Hematopoietic multipotent progenitor cell treated with erythropoietin and hydrocortisone succinate and interleukin-3 and kit ligand, for 17 days (in vitro differentiated cells): Measurements from ENCODE around the gene TMEM170B.
"Not testable (repeated sequence)": the region's sequence is repeated elsewhere in the genome, so short reads cannot be mapped to it uniquely, and the experiment has no call there.

Source experiments
- DNase-seq: peaks from one replicate; pipeline ENCODE4 v3.0.0-alpha.2; 2015; ENCODE audit warnings: low spot score

Gene TMEM170B

GRCh38 chr6:11528996-11529395, 8.6 kb upstream of the TMEM170B start:
- no peak for DNase-seq

- DNase-seq, result no peak
Measured at GRCh38 chr6:11532097-11532496, 5.5 kb upstream of the TMEM170B start.

DNA sequence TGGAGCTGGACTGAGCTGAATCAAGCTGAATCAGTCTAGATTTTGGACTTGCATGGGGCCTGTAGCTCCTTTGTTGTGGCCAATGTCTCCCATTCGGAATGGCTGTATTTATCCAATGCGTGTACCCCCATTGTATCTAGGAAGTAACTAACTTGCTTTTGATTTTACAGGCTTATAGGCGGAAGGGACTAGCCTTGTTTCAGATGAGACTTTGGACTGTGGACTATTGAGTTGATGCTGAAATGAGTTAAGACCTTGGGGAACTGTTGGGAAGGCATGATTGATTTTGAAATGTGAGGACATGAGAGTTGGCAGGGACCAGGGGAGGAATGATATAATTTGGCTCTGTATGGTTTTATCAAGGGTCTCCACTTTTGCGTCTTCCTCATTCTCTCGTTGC, 3.0 kb upstream of the TMEM170B start:
- no peak for DNase-seq

DNA sequence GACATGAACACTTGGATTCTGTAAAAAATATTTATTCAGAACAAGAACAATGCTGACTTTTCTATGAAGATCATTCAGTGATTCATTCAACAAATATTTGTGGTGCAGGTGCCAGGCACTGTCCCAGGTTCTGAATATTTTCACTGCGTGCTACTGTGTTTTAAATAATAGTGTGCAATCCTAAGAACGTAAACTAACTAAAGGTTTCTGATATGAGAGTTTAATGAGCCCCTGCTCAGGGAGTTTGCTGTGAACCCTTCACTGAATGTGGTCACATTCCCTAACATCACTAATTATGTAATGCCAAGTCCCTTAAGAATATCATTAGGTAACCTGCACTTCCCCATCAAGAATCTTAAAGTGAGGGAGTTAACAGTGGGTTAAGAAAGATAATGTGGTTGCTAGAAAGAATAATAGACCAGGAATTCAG, 1.7 kb upstream of the TMEM170B start:
- DNase-seq, result no peak

DNA sequence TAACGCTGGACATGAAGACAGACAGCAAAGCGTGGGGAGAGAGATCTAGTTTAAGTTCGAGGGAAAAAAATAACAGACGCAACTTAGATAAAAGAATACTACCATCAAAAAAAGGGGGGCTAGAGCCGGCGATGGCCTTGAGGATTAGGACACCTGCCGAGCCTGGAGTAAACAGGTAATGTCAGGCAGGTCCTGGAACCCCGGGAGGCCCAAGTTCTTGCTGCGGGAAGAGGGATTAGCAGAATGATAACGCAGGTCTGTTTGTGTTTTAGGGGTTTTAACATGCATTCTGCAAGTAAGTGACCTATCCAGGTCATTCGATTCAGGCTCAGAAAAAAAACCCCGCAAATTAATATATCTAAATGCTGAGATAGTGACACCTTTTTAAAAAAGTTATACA, 754 bp upstream of the TMEM170B start:
- DNase-seq, result no peak

- DNase-seq, result no peak
Measured at GRCh38 chr6:11538052-11538818, 686 bp downstream of the TMEM170B start.

DNA sequence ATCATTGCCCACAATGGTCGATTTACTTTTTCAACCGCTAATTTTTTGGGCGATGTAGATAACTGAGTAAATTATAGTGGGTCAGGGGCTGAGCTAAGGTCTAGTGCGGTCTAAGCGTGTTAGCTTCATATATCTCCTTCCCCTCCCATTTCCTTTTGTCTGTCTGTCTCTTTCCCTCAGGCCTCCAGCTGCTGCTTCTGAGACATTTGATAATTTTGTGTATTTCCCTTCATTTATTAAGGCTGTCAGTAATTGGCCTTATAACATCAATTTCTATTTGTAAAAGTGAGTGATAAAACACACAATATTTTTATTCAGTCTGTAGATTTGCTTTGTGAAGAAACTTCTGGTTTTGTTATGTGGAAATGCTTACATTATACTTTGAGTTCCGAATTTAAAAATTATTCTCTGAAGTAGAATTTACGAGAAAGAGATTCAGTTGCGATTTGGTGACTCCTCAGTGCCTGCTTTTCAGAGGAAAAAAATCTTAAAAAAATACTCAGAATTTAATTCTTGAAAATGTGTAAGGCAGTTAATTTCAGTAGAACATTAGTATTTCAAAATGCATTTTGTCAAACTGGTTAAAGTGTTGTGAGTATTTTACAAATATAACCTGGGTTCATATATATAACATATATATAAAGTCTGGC, 1.4 kb downstream of the TMEM170B start:
- no peak for DNase-seq

- DNase-seq, result no peak
Measured at GRCh38 chr6:11542863-11543262, 5.3 kb downstream of the TMEM170B start.

DNA sequence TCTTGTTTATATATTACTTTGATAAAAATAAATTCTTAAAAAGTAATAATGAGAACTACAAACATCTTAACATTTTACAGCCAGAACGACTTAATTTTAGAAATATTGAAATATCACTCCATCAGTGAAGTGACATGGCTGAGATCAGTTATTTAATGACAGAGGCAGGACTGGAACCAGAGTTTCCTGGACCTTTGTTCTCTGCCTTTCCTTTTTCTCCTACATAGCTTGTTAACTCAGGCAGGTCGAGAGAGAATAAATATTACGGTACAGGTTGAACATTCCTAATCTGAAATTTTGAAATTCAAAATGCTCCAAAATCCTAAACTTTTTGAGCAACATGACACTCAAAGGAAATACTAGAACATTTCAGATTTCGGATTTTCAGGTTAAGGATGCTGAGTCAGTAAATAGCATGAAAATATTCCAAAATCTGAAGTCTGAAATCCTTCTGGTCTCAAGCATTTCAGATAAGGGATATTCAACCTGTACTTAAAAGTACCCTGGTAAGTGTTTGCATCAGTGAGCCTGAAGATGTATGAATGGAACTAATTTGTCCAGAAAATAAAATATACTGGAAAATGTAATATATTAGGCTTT, 6.5 kb downstream of the TMEM170B start:
- DNase-seq, result no peak

- not testable (repeated sequence) for DNase-seq
Measured at GRCh38 chr6:11547846-11548245, 10.3 kb downstream of the TMEM170B start.

DNA sequence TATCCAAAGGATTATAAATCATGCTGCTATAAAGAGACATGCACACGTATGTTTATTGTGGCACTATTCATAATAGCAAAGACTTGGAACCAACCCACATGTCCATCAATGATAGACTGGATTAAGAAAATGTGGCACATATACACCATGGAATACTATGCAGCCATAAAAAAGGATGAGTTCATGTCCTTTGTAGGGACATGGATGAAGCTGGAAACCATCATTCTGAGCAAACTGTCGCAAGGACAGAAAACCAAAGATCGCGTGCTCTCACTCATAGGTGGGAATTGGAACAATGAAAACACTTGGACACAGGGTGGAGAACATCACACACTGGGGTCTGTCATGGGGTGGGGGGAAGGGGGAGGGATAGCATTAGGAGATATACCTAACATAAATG, 11.0 kb downstream of the TMEM170B start:
- DNase-seq, result not testable (repeated sequence)

GRCh38 chr6:11551053-11551452, 13.5 kb downstream of the TMEM170B start:
- no peak for DNase-seq

DNA sequence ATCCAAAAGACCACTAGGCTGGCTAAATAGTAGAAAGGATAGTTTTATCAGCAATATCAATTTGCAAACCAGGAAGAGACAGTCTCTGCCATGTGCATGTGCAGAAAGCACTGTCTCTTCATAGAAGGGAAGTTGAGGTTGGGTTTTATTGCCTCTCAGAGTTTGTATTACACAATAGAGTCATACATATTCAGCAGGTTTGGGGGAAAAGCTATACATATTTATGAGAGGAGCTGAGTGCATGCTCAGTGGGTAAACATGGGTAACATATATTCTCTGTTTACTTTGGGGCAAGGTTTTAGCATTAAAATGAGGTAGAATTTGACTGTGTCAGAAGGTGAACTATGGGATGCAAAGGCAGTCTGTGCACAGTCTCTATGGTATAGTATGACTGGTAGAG, 14.9 kb downstream of the TMEM170B start:
- DNase-seq, result no peak

DNA sequence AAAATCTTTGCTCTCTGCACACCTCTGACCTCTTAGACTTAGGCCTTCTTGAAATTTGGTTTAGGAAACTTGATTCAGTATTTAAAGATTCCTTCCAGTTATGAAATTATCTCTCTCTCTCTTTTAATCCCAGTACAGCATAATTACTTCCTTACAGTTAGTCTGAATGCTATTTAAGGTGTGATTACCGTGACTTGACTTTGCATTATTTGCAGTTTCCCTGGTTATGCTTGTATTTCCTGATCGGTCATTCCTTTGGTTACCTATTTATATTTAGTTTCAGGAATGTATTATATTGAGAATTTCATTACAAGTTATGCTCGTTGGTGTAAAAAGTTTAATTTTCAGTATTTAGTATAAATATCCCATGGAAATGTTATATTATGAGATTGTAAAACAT, 16.3 kb downstream of the TMEM170B start:
- DNase-seq, result no peak

GRCh38 chr6:11556309-11556708, 18.8 kb downstream of the TMEM170B start:
- no peak for DNase-seq

DNA sequence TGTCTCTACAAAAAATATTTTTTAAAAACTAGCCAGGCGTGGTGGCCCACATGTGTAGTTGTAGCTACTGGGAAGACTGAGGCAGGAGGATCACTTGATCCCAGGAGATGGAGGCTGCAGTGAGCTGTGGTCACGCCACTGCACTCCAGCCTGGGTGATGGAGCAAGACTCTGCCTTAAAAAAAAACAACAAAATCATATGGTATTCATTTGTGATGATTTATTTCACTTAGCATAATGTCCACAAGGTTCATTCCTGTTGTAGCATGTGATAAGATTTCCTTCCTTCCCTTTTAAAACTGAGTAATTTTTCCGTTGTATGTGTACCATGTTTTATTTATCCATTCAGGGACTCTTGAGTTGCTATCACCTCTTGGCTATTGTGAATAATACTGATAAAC, 26.2 kb downstream of the TMEM170B start:
- DNase-seq, result no peak

DNA sequence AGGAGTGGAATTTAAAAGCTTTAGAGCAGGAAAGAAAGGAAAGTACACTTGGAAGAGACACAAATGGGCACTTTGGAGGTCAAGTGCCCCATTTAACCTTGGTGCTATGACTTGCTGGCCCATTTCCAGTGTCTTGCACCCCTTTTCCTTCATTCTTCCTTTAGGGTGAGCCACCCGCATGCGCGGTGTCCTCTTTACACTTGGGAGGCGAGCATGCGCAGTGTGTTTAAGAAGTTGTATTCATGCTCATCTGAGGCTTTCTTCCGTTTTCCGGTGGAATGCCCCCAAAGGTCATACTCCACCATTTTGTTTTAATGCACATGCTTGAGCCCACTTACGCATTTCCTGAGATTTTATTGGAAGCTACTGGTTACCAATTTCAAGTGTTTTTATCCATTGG, 29.1 kb downstream of the TMEM170B start:
- DNase-seq, result no peak

DNA sequence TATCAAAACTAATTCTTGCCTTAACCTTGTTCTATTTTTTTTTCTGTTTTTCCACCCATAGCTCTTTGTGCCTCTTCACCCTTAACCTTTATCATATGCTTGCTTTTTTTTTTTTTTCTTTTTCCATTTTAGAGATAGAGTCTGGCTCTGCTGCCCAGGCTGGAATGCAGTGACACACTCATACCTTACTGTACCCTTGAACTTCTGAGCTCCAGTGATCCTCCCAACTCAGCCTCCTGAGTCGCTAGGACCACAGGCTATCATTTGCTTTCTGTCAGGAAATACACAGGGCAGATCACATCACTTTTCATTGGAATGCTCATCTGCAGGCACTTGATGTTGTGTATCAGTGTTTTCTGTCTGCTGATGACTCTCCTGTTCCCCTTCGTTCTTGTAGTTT, 33.5 kb downstream of the TMEM170B start:
- DNase-seq, result no peak

- peak; percentile 24 for DNase-seq
Measured at GRCh38 chr6:11575408-11576033, 38.0 kb downstream of the TMEM170B start.

- DNase-seq, result no peak
Measured at GRCh38 chr6:11580686-11581405, 43.3 kb downstream of the TMEM170B start.

- DNase-seq, result no peak
Measured at GRCh38 chr6:11584244-11584643, 46.7 kb downstream of the TMEM170B start.

DNA sequence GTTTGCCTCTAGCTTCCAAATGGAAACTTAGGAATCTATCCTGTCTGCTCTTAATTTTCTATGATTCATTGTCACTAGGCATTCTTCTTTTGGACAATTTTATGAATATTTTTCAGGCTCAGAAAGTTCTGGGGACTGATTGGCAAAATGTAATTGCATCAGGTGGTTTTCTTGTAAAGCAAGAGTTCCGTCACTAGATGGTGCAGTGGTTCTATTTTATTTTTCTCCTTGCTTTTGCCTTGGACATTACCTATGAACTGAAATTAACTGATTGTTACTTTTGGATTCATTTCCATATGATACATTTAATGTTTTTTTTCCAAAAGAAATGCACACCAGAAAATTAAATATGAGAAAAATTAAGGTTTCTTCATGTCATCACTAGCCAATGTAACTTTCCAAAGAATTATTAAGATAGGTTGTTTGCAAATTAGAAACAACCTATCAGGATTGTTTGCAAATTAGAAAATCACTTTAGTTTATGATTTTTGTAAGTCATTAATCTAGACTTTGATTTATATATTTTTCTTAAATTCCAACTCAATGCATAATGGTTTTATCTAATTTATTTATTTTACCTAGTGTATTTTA, 48.0 kb downstream of the TMEM170B start:
- no peak for DNase-seq
